Left lung (tissue), 10 donors: Measurements from ENCODE around the gene GREB1. TPM values are rescaled to one million over a fixed set of nuclear protein-coding genes. Genes with fewer than 3 reads are reported as not detected.

Experiments used
- ATAC-seq: fragments of 200-7000 bp; cut with Tn5 transposase; one replicate; pipeline ENCODE4 v1.9.1; 2020; ENCODE audit warnings: moderate library complexity
- DNase-seq, 4 donors: peaks; one replicate each; pipeline ENCODE4 v3.0.0-alpha.2; 2013 to 2020
- H3K27ac ChIP-seq, 2 donors: fragments of 200-600 bp; sonication (generic) in 1 of 2; one replicate each; pipeline versions ENCODE4 v1.5.0 to v1.8.0; 2020 to 2021
- H3K27me3 ChIP-seq, 2 donors: fragments of 200-600 bp; sonication (generic) in 1 of 2; one replicate each; pipeline versions ENCODE4 v1.5.0 to v1.8.0; 2020 to 2021
- H3K36me3 ChIP-seq, 2 donors: fragments of 200-600 bp; sonication (generic) in 1 of 2; one replicate each; pipeline versions ENCODE4 v1.5.0 to v1.8.0; 2020 to 2021
- H3K4me1 ChIP-seq, 2 donors: fragments of 200-600 bp; one replicate each; pipeline ENCODE4 v1.8.0; 2021
- H3K4me3 ChIP-seq, 2 donors: fragments of 200-600 bp; sonication (generic) in 1 of 2; one replicate each; pipeline versions ENCODE4 v1.5.0 to v1.8.0; 2020 to 2021; ENCODE audit warnings: mild to moderate bottlenecking in 1 of 2
- H3K9me3 ChIP-seq, 2 donors: fragments of 200-600 bp; sonication (generic) in 1 of 2; one replicate each; pipeline versions ENCODE4 v1.5.0 to v1.8.0; 2020 to 2021
- intact Hi-C, 2 donors: fragments of 100-400 bp; cut with DNase I; formaldehyde crosslinking; loops; one replicate each; pipeline versions ENCODE4 v1.11.2 to v1.14.2; 2022
- polyA plus RNA-seq, 6 donors: library from polyadenylated mRNA; unstranded; fragments of 120-200 nt; gene quantifications; one replicate each; pipeline ENCODE4 v1.2.1, GENCODE V29; 2013; ENCODE audit not compliant: insufficient read length in 6 of 6
- total RNA-seq, 2 donors: library from RNA; stranded (reverse); fragmentation: NEBNext Ultra II Directional; extraction: Animal tissue kit (Norgen Biotek cat#: 25700); gene quantifications; one replicate each; pipeline ENCODE4 v1.2.1, GENCODE V29; 2021
- TF ChIP-seq, protein P1 (sequence below), 2 donors: fragments of 200-600 bp; sonication (generic) in 1 of 2; IDR thresholded peaks; one replicate each; pipeline versions ENCODE4 v1.5.0 to v1.8.0; 2021; ENCODE audit warnings: antibody characterized with exemption in 2 of 2
- donor health status: DM: no; HTN: yes; CAD: no.
- donor health status: DM: no; HTN: no; CAD: no.

GREB1 gene
- total and polyA plus RNA-seq, 8 donors, result 1.6 to 19.1 (median 12.7) TPM

DNA sequence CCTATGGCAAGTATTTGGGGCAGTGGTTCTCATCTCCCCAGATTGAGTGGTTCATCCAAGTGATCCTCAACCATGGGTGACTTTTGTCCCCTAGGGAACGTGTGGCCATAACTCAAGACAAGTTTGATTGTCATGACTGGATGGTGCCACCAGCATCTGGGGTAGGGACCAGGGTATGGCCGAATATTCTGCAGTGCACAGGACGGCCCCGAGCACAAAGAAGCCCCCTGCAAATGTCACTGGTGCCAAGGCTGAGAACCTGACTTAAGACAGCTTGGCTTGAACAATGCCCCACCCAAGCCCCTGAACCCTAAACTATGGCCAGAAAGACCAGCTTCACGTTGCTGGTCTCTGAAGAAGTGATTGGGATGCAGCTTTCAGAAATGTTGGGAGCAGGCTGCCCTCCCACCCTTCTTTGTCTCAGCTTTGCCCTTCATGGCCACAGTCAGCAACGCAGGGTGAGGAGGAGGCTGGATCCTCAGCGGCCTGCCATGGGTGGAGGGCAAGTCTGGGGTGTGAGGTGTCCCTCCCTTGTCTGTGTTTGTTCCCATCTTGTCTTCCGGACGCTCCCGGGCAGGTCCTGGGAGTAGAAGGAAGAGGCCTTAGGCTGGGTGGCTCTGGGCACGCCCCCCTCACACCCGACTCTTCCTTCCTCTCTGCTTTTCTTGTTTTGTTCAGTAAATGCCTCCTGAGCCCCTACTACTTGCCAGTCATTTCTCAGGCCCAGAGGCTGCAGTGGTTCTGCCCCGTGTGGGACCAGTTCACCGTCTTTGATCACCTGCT lies 43.4 kb downstream of the GREB1 start:
- Histone ChIP-seq H3K27ac (no peak overlapping the region), H3K27me3 (no peaks in the 10 kb centered on the region), H3K36me3 (no peaks in the 10 kb centered on the region), H3K9me3 (no peaks in the 10 kb centered on the region), H3K4me3 (no peak overlapping the region), H3K4me1 (no peaks in the 10 kb centered on the region)
- no peak for ATAC-seq
- intact Hi-C loops, result no loop called here
- no peak for DNase-seq
- TF ChIP-seq, protein P1, sequence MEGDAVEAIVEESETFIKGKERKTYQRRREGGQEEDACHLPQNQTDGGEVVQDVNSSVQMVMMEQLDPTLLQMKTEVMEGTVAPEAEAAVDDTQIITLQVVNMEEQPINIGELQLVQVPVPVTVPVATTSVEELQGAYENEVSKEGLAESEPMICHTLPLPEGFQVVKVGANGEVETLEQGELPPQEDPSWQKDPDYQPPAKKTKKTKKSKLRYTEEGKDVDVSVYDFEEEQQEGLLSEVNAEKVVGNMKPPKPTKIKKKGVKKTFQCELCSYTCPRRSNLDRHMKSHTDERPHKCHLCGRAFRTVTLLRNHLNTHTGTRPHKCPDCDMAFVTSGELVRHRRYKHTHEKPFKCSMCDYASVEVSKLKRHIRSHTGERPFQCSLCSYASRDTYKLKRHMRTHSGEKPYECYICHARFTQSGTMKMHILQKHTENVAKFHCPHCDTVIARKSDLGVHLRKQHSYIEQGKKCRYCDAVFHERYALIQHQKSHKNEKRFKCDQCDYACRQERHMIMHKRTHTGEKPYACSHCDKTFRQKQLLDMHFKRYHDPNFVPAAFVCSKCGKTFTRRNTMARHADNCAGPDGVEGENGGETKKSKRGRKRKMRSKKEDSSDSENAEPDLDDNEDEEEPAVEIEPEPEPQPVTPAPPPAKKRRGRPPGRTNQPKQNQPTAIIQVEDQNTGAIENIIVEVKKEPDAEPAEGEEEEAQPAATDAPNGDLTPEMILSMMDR (IDR thresholded peaks at IDR 0.05), result no peak

DNA sequence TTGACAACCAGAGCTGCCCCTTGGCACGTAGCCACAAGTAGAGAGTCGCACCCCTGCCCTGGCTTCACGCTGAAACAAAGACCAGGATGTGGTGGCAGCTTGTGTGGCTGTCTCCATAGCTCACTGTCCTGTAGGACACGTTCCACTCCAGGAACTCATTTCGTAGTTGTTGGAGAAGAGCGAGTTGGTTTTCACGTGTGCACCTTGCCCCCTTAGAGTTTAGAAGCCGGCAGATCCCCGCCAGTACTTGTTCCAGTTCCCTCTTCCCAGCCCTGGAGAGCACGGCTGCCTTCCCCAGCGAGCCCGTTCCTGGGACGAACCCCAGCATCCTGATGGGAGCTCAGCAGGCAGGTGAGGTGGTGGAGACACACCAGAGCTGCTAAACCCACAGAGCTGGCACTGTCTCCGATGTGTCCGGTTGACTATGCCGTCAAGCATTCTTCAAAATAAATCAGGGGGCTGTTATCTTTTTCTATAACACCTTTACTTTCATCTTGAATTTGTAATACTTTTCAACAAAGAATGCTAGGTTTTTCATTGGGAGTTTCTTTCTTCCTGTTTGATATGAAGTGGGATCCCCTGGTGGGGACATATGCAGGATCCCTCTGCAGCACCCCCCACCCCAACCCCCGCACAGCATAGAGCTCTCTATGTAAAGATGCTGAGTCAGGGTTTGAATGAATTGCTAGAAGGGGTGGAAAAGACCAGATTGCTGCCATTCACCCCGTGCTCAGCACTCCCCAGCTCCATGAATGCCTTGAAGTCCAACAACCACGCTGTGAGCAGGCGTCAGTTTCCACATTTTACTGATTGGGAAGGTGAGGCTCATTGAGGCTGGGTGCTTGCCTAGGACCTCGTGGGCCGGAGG lies 44.5 kb downstream of the GREB1 start:
- Histone ChIP-seq H3K4me1 (peaks cover 0 to 3% of the 10 kb centered on the region in 2 donors), H3K4me3 (no peak overlapping the region), H3K27me3 (no peaks in the 10 kb centered on the region), H3K9me3 (no peaks in the 10 kb centered on the region), H3K27ac (no peak overlapping the region), H3K36me3 (no peaks in the 10 kb centered on the region)
- ATAC-seq (no peak), DNase-seq (no peak)
- intact Hi-C loops, result no loop called here
- TF ChIP-seq, protein P1 (IDR thresholded peaks at IDR 0.05), result no peak

DNA sequence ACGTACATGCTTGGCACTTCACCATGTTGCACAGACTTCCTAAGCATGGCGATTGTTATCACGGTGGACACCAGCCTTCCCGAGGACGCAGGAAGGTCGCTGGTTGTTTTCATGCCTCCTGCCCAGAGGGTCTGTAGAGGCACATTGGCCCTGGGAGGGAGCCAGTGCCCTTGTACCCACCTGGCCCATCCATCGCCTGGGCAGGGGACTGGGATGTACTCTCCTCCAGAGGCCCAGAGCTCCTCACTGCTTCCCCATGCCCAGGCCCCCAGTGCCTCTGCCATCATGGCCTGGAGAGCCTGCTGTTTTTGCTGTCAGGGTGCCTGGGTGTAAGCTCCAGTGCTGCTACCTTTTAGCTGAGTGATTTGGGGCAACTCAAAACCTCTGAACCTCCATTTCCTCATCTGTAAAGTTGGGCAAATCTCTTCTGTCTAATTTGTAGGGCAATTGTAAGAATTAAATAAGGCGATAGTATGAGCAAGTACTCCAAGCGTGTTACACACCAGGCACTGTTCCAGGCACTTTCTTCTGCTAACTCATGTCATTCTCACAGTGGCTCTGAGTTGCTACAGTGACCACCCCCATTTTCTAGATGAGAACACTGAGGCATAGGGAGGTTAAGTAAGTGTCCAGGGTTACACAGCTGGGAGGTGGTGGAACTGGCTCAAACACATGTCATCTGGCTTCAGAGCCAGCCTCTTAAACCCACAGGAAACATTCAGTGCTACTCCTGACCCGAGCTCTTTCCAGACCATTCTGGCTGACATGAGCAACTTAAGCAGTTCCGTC lies 45.3 kb downstream of the GREB1 start:
- intact Hi-C loops, result no loop called here
- peaks cover 0 to 3% of the 10 kb centered on the region in 2 donors for H3K4me1 ChIP-seq
- no peak overlapping the region for H3K27ac ChIP-seq
- H3K36me3 ChIP-seq, result no peaks in the 10 kb centered on the region
- TF ChIP-seq, protein P1 (IDR thresholded peaks at IDR 0.05), result no peak
- no peaks in the 10 kb centered on the region for H3K27me3 ChIP-seq
- H3K4me3 ChIP-seq, result no peak overlapping the region
- ATAC-seq (no peak), DNase-seq (no peak)
- H3K9me3 ChIP-seq, result no peaks in the 10 kb centered on the region

DNA sequence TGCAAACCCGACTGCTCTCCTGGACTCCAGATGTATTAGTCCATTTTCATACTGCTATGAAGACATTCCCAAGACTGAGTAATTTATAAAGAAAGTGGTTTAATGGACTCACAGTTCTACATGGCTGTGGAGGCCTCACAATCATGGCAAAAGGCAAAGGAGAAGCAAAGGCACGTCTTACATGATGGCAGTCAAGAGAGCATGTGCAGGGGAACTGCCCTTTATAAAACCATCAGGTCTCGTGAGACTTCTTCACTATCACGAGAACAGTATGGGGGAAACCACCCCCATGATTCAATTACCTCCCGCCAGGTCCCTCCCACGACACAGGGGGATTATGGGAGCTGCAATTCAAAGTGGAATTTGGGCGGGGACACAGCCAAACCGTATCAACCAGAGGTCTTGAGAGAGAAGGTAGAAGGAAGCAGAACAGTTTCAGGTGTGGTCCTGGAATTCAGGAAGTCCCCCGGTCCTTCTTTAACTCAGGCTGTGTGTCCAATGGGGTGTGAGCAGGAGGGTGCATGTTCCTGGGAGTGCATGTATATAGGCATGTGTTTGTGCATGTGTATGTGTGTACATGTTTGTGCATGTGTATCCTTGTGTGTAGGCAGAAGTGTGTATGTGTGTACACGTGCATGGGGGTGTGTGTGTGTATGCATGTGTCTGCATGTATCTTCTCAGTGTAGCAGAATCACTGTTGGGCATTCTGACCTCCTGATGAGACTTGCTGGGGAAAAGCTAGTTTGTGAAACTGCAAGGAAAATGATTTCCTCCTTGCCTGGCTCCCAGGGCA lies 46.2 kb downstream of the GREB1 start:
- Histone ChIP-seq H3K4me3 (no peak overlapping the region), H3K36me3 (no peaks in the 10 kb centered on the region), H3K27ac (no peak overlapping the region), H3K9me3 (no peaks in the 10 kb centered on the region), H3K27me3 (no peaks in the 10 kb centered on the region), H3K4me1 (peaks cover 0 to 3% of the 10 kb centered on the region in 2 donors)
- TF ChIP-seq, protein P1 (IDR thresholded peaks at IDR 0.05), result no peak
- no peak for ATAC-seq
- DNase-seq, result no peak
- intact Hi-C loops, result loop anchor here in 1 of 2 donors (5.0 kb wide), 1 partner anchor 103 kb away; no protein-coding TSS in a partner anchor
